BLaER1 (cell line): ENCODE data around the gene TDRD7.

Experiments
- H3K27ac ChIP-seq: shearing (Covaris generic); formaldehyde crosslinking; 2 replicates; pipeline ENCODE4 v1.8.1; 2022
- H3K27me3 ChIP-seq: shearing (Covaris generic); formaldehyde crosslinking; 2 replicates; pipeline ENCODE4 v1.8.1; 2022
- H3K36me3 ChIP-seq: shearing (Covaris generic); formaldehyde crosslinking; 2 replicates; pipeline ENCODE4 v1.8.1; 2022
- H3K4me1 ChIP-seq: shearing (Covaris generic); formaldehyde crosslinking; 2 replicates; pipeline ENCODE4 v1.8.1; 2022
- H3K4me2 ChIP-seq: shearing (Covaris generic); formaldehyde crosslinking; 2 replicates; pipeline ENCODE4 v1.8.1; 2022
- H3K4me3 ChIP-seq: shearing (Covaris generic); formaldehyde crosslinking; 2 replicates; pipeline ENCODE4 v1.8.1; 2022
- H3K9ac ChIP-seq: shearing (Covaris generic); formaldehyde crosslinking; 2 replicates; pipeline ENCODE4 v1.8.1; 2022
- H3K9me3 ChIP-seq: shearing (Covaris generic); formaldehyde crosslinking; 2 replicates; pipeline ENCODE4 v1.8.1; 2022
- H4K20me1 ChIP-seq: shearing (Covaris generic); formaldehyde crosslinking; 2 replicates; pipeline ENCODE4 v1.8.1; 2022
- Cebpa-rat ChIP-seq: shearing (Covaris generic); IDR thresholded peaks from 2 replicates; pipeline ENCODE4 v1.8.1; 2022

TDRD7 gene

DNA sequence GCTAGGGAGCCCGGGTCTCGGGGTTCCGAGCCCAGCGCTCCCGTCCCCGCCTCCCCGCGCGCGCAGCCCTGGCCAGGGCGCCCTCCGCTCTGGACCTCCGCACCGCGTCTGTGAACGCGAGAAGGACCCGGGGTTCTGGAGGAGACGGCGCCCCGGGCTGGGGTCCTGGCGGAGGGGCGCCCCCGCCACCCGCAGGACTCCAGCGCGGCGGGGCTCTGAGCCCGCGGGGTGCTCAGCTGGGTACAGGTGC, 90.0 kb downstream of the TDRD7 start:
- 0 out of 2 replicates have a peak overlapping the region, but pooled peaks have one; percentile 6 for H3K9ac ChIP-seq
- H3K4me2 ChIP-seq = peak overlapping the region; percentile 96
- peaks cover 76% of the 10 kb centered on the region for H3K27me3 ChIP-seq

DNA sequence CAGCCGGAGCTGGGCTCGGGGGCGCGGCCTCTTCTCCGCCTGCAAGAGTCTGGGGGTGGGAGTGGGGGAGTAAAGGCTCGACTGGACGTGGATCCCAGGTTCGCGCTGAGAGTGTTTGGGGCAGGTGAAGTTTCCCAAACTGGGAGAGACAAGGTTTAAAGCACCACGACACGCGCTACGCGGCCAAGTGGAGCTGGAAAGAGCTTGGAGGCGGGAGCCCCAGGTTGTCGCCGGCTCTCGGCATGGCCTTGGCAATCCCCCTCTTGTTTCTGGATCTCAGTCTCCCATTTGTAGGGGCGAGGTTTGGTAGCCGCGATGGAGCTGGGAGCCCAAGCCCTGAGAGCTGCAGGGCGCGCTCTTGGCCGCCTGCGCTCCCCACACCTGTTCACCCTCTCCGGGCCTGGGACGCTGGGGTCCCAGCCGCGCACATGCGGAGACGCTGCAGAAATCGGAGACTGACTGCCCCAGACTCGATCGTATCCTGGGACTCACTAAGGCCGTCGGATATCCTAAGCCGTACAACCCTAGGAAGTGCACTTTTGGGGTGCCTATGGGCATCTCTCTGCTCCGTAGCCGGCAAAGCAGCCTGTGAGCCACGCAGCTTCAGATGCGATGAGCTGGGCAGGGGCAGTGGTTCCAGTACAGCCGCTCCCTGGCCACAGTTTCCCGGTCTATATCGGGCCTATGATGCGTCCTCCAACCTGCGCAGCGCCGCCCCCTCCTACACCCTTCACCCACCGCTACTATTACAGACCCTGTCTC, 90.5 kb downstream of the TDRD7 start:
- Histone ChIP-seq H3K9ac (no peak overlapping the region), H3K4me1 (peaks cover 10% of the 10 kb centered on the region), H3K4me3 (peak overlapping the region; percentile 65), H3K27me3 (peaks cover 76% of the 10 kb centered on the region), H3K4me2 (peak overlapping the region; percentile 96), H3K27ac (no peak overlapping the region), H3K36me3 (no peaks in the 10 kb centered on the region), H4K20me1 (peaks cover 26% of the 10 kb centered on the region), H3K9me3 (peaks cover 29% of the 10 kb centered on the region)
- no peak for TF ChIP-seq Cebpa-rat

More for the DNA sequence above, 90.0 kb downstream of the TDRD7 start:
- Histone ChIP-seq H3K4me1 (peaks cover 10% of the 10 kb centered on the region), H3K36me3 (peaks cover under 1% of the 10 kb centered on the region), H3K27ac (no peak overlapping the region), H3K4me3 (peak overlapping the region; percentile 65), H3K9me3 (peaks cover 29% of the 10 kb centered on the region), H4K20me1 (peaks cover 26% of the 10 kb centered on the region)
- no peak for TF ChIP-seq Cebpa-rat

DNA sequence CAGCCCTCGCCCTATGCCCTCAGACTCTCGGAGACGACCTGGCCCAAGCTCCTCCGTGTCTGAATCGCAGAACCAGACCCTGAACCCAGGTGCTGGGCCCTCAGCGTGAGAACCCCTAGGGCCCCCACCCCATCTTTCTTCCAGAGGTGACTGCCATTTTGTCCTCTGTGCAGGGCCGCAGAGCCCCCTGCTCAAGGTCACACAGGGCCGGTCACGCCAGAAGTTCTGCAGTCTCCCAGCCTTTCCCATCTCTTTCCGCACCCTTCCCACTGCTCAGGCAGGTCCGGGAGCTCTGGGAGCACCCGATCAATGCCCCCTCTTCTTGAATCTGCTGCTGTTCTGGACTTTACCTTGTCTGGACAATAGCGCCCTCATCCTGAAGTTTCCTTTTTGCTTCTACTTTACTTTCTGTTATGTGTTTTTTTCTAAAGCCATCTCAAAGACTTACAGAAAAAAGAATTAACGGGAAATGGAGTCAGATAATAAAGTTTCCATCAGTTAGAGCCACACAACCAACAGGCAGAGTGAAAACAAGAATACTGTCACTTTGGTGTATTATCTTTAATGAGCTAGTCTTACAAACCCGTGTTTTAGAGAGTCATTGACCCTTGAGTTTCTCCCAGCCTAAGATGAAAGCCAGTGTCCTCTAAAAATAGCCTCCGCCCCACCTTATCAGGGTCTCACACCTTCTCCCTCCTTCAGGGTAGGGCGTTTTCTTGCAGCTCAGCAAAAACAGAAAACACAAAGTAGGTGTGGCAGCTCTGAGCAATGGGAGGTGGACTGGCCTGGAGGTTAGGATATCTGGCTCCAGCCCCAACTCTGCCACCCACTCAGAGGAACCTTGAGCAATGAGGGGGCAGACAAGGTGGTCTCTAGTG, 91.3 kb downstream of the TDRD7 start:
- peaks cover 26% of the 10 kb centered on the region for H4K20me1 ChIP-seq
- H3K9ac ChIP-seq = no peak overlapping the region
- no peak for TF ChIP-seq Cebpa-rat
- peaks cover 76% of the 10 kb centered on the region for H3K27me3 ChIP-seq
- H3K36me3 ChIP-seq = no peaks in the 10 kb centered on the region
- H3K4me1 ChIP-seq = peaks cover 10% of the 10 kb centered on the region
- peaks cover 24% of the 10 kb centered on the region for H3K9me3 ChIP-seq
- H3K4me3 ChIP-seq = no peak overlapping the region
- H3K27ac ChIP-seq = no peak overlapping the region
- no peak overlapping the region for H3K4me2 ChIP-seq

DNA sequence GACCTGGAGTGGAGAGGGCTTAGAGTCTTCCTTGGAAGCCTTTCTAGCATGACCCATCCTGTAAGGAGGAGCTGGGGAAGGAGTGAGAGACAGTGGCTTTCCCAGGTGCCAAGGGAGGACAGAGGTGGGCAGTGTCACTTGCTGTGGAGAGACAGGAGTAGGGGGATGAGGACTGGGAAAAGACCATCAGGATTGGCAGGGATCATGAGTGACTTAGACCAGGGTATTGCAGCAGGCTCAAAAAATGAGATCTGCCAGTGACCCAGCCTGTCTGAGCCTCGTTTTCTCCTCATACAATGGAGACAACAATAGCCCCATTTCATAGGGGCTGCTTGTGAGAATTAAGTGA, 91.9 kb downstream of the TDRD7 start:
- no peak overlapping the region for H3K27ac ChIP-seq
- H3K4me2 ChIP-seq = no peak overlapping the region
- peaks cover 76% of the 10 kb centered on the region for H3K27me3 ChIP-seq
- no peak overlapping the region for H3K4me3 ChIP-seq
- H3K9me3 ChIP-seq = peaks cover 20% of the 10 kb centered on the region
- H4K20me1 ChIP-seq = peaks cover 26% of the 10 kb centered on the region
- peaks cover 10% of the 10 kb centered on the region for H3K4me1 ChIP-seq
- H3K9ac ChIP-seq = no peak overlapping the region
- TF ChIP-seq Cebpa-rat = no peak
- no peaks in the 10 kb centered on the region for H3K36me3 ChIP-seq

DNA sequence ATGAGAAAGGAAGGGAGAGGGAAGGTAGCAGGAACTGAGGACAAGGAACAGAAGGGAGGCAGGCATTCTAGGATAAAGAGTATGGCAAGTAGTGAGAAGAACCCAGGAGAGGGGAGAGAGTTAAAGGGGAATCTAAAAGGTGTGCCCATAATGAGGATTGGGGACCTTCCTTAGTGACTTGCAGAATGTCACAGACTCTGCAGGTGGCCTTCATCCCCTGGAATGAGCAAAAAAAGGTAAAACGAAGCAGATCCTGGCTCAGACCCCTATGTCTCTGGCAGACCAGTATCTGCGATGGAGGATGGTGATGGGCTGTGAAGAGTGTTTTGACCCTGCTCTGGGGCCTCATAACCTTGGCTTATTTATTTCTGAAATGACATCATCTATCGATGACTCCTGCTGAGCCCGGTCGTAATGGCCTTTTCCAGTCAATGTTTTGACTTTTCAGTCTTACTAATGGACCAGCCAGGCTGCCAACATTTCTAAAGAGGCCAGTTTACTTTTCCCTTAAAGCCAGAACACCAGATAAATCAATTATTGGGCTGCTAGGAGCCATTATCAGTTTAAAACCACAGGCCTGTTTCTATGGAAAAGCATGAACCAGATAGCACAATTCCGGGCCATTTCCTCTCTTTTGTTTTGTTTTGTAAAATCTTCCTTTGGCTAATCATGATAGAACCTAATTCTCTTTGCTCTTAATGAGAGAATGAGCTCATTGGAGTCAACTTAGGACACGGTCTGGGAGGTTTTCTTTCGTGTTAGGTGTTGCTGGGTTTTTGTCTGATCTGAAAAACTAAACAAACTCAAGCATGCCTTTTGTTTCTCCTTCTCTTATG, 92.7 kb downstream of the TDRD7 start:
- Histone ChIP-seq H3K9ac (no peak overlapping the region), H3K27me3 (peaks cover 68% of the 10 kb centered on the region), H3K27ac (no peak overlapping the region), H3K9me3 (peaks cover 12% of the 10 kb centered on the region), H3K4me1 (peaks cover 10% of the 10 kb centered on the region), H3K36me3 (no peaks in the 10 kb centered on the region), H4K20me1 (peaks cover 26% of the 10 kb centered on the region), H3K4me3 (no peak overlapping the region), H3K4me2 (no peak overlapping the region)
- no peak for TF ChIP-seq Cebpa-rat

DNA sequence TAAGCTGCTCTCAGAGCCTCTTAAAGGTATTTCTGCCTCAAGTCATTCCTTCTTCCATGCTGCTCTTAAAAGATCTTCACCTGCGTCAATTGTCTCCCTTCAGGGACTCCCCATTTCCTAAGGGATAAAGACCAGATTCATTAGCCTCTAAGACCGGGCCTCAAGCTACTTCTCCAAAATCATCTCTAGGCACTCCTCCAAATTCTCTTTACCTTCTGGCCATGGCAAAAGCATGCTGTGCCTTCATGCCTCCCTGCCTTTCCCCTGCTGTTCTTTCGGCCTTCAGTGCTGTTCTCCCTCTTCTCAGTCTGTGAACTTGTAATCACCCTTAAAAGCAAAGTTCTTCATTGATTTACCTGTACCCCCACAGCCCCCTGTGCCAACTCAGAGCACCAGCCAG, 93.9 kb downstream of the TDRD7 start:
- Histone ChIP-seq H3K9ac (no peak overlapping the region), H3K27ac (no peak overlapping the region), H3K4me1 (peaks cover 10% of the 10 kb centered on the region), H3K27me3 (peaks cover 56% of the 10 kb centered on the region), H3K4me3 (no peak overlapping the region), H3K9me3 (peaks cover 11% of the 10 kb centered on the region), H3K36me3 (no peaks in the 10 kb centered on the region), H3K4me2 (no peak overlapping the region), H4K20me1 (peaks cover 26% of the 10 kb centered on the region)
- TF ChIP-seq Cebpa-rat = no peak

DNA sequence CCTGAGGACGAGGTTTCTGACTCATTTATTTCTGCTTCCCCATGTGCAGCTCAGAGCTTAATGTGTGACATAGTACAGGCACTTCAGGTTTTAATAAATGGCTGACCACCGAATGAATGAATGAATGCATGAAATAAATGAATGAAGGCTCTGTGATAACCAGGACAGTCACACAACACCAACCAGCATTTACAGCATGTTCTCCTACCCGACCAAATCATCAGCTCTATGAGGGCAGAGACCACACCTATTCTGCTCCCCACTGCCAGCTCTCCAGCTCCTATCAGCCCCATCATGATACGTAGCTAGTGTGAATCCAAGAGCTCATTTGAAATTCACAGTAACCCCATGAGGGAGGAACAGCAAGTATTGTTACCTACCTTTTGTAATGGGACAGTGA, 94.4 kb downstream of the TDRD7 start:
- no peak overlapping the region for H3K27ac ChIP-seq
- peaks cover 26% of the 10 kb centered on the region for H4K20me1 ChIP-seq
- no peak overlapping the region for H3K4me3 ChIP-seq
- no peak for TF ChIP-seq Cebpa-rat
- H3K4me1 ChIP-seq = peaks cover 7% of the 10 kb centered on the region
- H3K4me2 ChIP-seq = no peak overlapping the region
- peaks cover 51% of the 10 kb centered on the region for H3K27me3 ChIP-seq
- no peaks in the 10 kb centered on the region for H3K36me3 ChIP-seq
- no peak overlapping the region for H3K9ac ChIP-seq
- peaks cover 11% of the 10 kb centered on the region for H3K9me3 ChIP-seq

DNA sequence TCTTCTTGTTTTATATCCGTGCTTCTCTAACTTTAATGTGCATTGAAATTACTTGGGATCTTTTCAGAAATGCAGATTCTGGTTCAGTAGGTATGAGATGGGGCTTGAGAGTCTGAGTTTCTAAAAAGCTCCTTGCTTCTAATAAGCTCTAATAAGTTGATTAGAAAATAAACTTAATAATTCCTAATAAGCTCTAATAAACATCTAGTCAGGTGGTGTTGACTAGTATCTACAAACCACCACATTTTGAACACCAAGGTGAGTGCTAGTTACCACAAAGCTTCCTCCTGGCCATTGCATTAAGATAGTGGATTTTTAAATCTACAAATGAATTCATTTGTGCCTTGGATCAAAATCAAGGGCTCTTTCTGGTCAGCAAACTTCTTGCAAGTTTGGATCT, 94.9 kb downstream of the TDRD7 start:
- no peaks in the 10 kb centered on the region for H3K36me3 ChIP-seq
- H3K4me1 ChIP-seq = peaks cover 4% of the 10 kb centered on the region
- peaks cover 11% of the 10 kb centered on the region for H3K9me3 ChIP-seq
- H3K27ac ChIP-seq = no peak overlapping the region
- H3K4me3 ChIP-seq = no peak overlapping the region
- H3K4me2 ChIP-seq = no peak overlapping the region
- H4K20me1 ChIP-seq = peaks cover 23% of the 10 kb centered on the region
- peaks cover 46% of the 10 kb centered on the region for H3K27me3 ChIP-seq
- H3K9ac ChIP-seq = no peak overlapping the region
- TF ChIP-seq Cebpa-rat = no peak

DNA sequence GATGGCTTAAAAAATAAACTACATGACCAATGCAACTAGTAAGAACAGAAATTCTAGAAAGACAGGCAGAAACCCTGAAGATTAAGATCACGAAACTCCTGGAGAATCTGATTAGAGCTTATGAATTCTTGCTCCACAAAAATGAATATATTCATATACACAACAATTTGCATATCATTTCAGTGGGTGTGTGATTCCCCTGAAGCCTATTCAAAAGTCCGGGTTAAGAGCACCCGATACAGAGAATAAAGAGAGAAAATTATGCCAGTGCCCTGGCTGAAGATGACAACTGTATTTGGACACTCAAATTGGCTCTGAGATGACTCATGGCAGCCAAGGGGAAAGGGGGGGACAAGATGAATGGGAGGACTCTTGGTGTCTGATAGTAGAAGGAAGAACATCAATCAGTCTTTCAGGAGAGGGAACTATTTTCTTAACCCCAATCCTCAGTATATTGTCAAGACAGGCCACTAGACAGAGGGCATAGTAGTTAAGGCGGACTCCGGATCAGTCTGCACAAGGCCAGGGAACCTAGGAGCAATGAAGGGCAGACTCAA, 95.6 kb downstream of the TDRD7 start:
- Histone ChIP-seq H3K27me3 (peaks cover 39% of the 10 kb centered on the region), H3K4me2 (no peak overlapping the region), H3K27ac (no peak overlapping the region), H3K9ac (no peak overlapping the region), H3K36me3 (no peaks in the 10 kb centered on the region), H3K4me1 (no peaks in the 10 kb centered on the region), H3K4me3 (no peak overlapping the region), H4K20me1 (peaks cover 16% of the 10 kb centered on the region), H3K9me3 (peaks cover 11% of the 10 kb centered on the region)
- no peak for TF ChIP-seq Cebpa-rat
